Measurements from ENCODE around the gene AATF.

GRCh38 chr17:37090941-37091340 lies 142.2 kb downstream of the AATF start:
- no peak for TF ChIP-seq CTCF (IDR thresholded peaks at IDR 0.05)
- no peak for TF ChIP-seq POLR2A (IDR thresholded peaks at IDR 0.05)
